Measurements from ENCODE around the gene SARDH. TPM values are rescaled to one million over a fixed set of nuclear protein-coding genes. Genes with fewer than 3 reads are reported as not detected.

The SARDH gene
- total and polyA plus RNA-seq, 2 of the 13 experiments (the other 11 are each of a cell fraction or from before 2014, with no cell fraction given) = 11.6 to 34.9 TPM

DNA sequence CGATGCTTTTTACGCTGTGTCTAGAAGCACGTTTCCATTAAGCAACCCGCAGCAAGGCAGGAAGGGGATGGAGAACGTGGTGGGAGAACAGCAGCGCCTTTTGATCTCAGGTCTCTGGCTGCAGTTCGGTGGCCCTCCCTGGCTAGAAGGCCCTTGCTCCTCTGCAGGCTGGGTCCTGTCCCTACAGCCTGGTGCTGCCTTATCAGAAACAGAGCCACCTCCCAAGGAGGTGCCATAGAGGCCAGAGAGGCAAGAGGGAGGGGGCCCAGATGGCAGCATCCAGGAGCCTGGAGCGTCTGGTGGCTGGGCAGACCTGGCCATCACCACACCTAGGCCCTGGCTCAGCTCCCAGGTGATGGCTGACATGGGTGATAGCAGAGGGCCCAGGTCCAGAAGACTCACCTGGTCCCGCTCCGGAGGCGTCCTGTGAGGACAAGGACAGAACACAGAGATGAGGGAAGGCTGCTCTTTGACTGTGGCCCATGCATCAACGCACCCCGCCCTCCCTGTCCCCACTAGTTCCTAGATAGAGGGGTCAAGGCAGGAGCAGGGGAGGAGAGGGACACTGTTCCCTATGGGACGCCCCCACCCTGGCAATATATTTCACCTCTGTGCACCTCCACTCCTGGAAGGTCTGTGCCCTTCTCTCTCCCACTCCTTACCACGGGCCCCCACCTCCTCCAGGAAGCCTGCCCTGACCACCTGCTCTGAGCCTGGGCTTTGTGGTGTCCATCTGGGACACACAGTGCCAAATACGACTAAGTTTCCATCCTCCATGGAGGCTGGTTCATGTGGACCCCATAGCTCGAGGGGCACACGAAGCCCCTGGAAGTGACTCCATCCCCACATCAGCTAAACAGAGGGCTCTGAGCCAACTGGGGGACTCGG lies 41.6 kb upstream of the SARDH start:
- Histone ChIP-seq H3K9ac (ENCODE audit: insufficient read depth, low read depth, low read length) (no peak overlapping the region), H3K9me3 (ENCODE audit: low read length) (no peaks in the 10 kb centered on the region), H3K4me1 (ENCODE audit: insufficient read depth, low read length) (no peaks in the 10 kb centered on the region), H3K27me3 (ENCODE audit: control insufficient read depth in 1 of 2, insufficient read depth in 2 of 2, low read length in 2 of 2) (no peaks in the 10 kb centered on the region), H3K4me2 (ENCODE audit: low read depth, low read length) (no peak overlapping the region), H3K27ac (ENCODE audit: extremely low read length, insufficient read depth, low read length) (no peak overlapping the region), H2AFZ (ENCODE audit: low read length) (no peak overlapping the region), H3K36me3 (replicated peaks in 1 of 2; ENCODE audit: control insufficient read depth in 1 of 2, insufficient read depth in 2 of 2, low read length in 2 of 2) (peaks cover 34 to 66% of the 10 kb centered on the region in 2 experiments; a peak in 4 of 5 replicates), H4K20me1 (ENCODE audit: insufficient read depth, low read length) (no peaks in the 10 kb centered on the region; the same call in 1 of the 2 replicates), H3K4me3 (replicated peaks in 1 of 3; ENCODE audit: insufficient read depth in 1 of 3, low read depth in 2 of 3, low read length in 3 of 3) (no peak overlapping the region), H3K79me2 (ENCODE audit: insufficient read depth, low read length) (no peaks in the 10 kb centered on the region)
- DNase-seq (ENCODE audit: low spot score) (no peak), FAIRE-seq (no peak), ATAC-seq (no peak)
- TF ChIP-seq, protein P1, sequence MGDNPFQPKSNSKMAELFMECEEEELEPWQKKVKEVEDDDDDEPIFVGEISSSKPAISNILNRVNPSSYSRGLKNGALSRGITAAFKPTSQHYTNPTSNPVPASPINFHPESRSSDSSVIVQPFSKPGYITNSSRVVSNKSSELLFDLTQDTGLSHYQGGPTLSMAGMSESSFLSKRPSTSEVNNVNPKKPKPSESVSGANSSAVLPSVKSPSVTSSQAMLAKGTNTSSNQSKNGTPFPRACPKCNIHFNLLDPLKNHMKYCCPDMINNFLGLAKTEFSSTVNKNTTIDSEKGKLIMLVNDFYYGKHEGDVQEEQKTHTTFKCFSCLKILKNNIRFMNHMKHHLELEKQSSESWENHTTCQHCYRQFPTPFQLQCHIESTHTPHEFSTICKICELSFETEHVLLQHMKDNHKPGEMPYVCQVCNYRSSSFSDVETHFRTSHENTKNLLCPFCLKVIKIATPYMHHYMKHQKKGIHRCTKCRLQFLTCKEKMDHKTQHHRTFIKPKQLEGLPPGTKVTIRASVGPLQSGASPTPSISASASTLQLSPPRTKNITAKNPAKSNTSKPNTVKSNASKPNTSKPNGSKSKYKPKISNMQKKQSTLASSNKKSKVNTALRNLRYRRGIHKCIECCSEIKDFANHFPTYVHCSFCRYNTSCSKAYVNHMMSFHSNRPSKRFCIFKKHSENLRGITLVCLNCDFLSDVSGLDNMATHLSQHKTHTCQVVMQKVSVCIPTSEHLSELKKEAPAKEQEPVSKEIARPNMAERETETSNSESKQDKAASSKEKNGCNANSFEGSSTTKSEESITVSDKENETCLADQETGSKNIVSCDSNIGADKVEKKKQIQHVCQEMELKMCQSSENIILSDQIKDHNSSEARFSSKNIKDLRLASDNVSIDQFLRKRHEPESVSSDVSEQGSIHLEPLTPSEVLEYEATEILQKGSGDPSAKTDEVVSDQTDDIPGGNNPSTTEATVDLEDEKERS (CRISPR knock-in tag; IDR thresholded peaks at IDR 0.05) = no peak
- TF ChIP-seq JUN (CRISPR knock-in tag; IDR thresholded peaks at IDR 0.05) = no peak
- TF ChIP-seq TAF15 (IDR thresholded peaks at IDR 0.05; ENCODE audit: low read depth, low read length, poor library complexity, severe bottlenecking) = no peak
- TF ChIP-seq, protein P2, sequence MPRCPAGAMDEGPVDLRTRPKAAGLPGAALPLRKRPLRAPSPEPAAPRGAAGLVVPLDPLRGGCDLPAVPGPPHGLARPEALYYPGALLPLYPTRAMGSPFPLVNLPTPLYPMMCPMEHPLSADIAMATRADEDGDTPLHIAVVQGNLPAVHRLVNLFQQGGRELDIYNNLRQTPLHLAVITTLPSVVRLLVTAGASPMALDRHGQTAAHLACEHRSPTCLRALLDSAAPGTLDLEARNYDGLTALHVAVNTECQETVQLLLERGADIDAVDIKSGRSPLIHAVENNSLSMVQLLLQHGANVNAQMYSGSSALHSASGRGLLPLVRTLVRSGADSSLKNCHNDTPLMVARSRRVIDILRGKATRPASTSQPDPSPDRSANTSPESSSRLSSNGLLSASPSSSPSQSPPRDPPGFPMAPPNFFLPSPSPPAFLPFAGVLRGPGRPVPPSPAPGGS (CRISPR knock-in tag; IDR thresholded peaks at IDR 0.05) = no peak
- no peak for TF ChIP-seq ZNF296 (CRISPR knock-in tag; conservative IDR thresholded peaks at IDR 0.05)
- ChIA-PET POLR2A (no interaction called here), CTCF (ENCODE audit: low intra/inter-chr PET ratio, low total read pairs) (no interaction called here)
- 93% methylated on average over 10 of the region's 19 CpGs for WGBS (ENCODE audit: low lambda C conversion rate)
- intact Hi-C loops (cut with micrococcal nuclease; ENCODE audit: unreplicated experiment) (no loop called here), in situ Hi-C loops (cut with HindIII; ENCODE audit: extremely low pct_ligation_motif_present, low pct_unique_long_range_greater_than_20kb) (no loop called here)
- no TSS peak for BruUV-seq (replicated peaks)
